Stimulated activated CD8-positive, alpha-beta memory T cell treated with anti-CD3 and anti-CD28 coated beads, Interleukin-7, amount 100 ng/mL, for 48 hours (primary cell): ENCODE measurements around the gene PCDH7.

ENCODE experiments used
- DNase-seq, 2 donors: peaks; one replicate each; pipeline ENCODE4 v3.0.0-alpha.2; 2020; ENCODE audit warnings: low read depth in 1 of 2; ENCODE audit errors: extremely low read depth in 1 of 2

PCDH7 gene, protein sequence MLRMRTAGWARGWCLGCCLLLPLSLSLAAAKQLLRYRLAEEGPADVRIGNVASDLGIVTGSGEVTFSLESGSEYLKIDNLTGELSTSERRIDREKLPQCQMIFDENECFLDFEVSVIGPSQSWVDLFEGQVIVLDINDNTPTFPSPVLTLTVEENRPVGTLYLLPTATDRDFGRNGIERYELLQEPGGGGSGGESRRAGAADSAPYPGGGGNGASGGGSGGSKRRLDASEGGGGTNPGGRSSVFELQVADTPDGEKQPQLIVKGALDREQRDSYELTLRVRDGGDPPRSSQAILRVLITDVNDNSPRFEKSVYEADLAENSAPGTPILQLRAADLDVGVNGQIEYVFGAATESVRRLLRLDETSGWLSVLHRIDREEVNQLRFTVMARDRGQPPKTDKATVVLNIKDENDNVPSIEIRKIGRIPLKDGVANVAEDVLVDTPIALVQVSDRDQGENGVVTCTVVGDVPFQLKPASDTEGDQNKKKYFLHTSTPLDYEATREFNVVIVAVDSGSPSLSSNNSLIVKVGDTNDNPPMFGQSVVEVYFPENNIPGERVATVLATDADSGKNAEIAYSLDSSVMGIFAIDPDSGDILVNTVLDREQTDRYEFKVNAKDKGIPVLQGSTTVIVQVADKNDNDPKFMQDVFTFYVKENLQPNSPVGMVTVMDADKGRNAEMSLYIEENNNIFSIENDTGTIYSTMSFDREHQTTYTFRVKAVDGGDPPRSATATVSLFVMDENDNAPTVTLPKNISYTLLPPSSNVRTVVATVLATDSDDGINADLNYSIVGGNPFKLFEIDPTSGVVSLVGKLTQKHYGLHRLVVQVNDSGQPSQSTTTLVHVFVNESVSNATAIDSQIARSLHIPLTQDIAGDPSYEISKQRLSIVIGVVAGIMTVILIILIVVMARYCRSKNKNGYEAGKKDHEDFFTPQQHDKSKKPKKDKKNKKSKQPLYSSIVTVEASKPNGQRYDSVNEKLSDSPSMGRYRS (N-terminal part only)

DNA sequence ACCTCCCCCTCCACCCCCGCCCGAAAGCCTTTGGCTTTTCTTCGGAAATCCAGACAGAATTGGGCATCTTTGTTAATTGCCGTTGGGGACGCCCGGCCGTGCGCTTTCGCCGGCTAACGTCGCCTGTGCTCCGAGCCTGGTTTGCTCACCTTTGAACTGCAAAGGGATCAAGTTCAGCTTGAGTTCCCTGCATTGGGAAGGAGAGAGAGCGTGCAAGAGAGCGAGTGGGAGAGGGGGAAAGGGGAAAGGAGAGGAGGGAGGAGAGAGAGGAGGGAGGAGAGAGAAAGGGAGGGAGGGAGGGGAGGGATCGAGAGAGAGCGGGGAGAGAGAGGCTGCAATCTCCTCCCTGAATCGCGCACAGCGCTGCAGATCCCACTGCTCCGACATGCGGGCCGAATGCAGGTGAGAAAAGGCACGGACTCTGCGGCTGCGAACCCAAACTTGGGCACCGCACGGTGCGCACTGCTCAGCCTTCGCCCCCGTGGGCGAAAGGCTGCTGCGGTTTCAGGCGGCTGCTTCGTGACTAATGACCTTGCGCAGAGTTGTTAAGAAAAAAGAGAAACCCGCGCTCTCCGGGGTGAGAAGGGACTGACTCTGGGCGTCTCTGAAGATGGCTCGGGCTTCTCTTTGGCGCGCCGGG, at the start of gene PCDH7:
PCDH7 (plus strand) TSS at position 349 of the 640 bp plus-strand sequence. CDS start 1,054 bp downstream, outside the sequence.
- DNase-seq, result no peak

DNA sequence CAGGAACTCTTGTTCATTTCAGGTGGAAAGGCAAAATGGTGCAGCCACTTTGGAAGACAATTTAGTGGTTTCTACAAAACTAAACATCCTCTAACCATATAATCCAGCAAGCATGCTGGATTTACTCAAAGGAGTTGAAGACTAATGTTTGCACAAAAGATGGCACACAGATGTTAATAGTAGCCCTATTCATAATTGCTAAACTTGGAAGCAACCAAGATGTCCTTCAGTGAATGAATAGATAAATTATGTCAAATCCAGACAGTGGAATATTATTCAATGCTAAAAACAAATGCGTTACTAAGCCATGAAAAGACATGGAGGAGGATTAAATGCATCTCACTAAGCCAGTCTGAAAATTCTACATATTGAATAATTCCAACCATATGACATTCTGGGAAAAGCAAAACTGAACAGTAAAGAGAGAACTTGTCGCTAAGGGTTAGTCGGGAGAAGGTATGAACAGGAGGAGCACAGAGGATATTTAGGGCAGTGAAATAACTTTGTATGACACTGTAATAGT, 48.2 kb upstream of the PCDH7 start:
- DNase-seq, result no peak

DNA sequence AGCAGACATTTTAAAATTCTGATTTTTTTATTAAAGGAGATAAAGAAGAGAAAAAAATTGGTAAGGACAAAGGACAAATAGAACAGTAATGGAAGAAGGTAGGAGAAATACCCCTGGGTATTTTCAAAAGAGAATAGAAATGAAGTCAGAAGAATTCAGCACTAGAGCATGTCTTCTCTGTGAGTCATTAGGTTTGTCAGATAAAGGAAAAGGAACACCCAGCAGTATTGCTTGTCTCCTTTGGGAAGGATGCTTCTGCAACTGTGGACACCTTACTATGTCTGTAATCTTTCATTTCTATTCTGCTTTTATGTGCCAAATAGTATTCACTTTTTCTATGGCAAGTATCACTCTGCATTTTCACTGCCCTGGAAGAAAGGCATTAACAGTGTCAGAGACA, 24.0 kb upstream of the PCDH7 start:
- no peak for DNase-seq

DNA sequence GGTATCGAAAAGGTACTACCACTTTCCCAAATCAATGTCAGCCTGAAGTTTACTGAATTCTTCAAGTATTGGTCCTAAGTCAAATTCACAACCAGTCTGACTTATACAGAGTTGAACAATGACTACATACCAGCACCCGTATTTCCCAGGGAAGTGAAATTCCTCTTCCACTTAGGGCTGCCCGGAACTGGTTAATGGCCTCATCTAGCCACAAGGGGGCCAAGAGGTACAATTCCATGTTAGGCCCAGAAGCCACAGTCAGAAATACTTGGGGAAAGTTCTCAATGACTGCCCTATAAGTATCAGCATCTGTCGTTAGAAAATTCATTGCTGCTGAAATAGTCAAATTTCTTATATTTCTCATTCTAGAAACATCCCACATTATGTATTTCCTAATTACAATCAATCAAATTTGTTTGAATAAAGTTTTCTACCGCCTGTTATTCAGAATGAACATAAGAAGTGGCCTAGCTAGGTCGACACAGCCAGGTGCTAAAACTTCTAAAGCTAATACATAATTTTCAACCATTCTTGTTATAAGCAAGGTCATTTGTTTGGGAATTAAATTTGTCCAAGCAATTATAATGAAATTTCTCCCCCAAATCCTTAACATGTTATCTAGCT, 5.6 kb upstream of the PCDH7 start:
- DNase-seq, result no peak

DNA sequence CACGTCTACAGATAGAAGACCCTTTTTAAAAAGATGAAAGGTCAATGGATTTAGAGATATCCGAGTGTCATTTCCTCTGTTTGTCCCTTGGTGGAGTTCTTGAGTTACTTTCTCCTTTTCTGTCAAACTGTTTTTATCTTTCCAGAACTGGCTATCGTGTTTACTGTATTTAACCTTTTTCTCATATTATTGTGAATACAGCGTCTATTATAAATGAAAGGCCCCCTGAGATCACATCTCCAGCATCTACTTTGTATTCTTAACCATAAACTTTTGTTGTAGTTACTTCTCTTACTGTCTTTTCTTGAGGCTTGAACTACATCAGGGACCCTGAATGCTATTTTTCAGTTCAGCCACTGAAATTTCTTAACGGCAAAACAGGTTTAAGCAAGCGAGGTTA, 4.0 kb upstream of the PCDH7 start:
- DNase-seq, result no peak

DNA sequence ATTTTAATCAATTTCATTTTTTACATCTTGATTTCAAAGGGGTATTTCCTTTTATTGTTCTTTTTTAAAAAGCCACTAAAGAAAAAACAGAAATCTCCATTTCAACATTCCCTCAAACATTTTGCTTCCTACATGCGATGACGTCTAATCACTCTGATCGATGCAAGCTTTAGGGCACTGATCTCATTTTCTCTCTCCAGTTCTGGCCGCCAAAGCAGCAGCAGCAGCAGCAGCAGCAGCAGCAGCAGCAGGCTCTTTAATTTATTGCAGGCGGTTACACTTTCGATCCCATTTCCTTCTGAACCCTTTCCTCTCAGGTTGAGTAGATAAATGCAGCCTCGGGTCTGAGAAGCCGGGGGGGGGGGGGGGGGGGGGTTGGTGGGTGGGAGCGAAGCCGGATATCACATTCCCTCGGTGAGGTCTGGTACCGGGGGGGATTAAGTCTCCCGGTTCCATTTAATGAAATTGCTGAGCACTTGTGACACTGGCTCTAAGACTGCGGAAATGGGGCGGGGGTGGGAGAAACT, 3.4 kb upstream of the PCDH7 start:
- no peak for DNase-seq

DNA sequence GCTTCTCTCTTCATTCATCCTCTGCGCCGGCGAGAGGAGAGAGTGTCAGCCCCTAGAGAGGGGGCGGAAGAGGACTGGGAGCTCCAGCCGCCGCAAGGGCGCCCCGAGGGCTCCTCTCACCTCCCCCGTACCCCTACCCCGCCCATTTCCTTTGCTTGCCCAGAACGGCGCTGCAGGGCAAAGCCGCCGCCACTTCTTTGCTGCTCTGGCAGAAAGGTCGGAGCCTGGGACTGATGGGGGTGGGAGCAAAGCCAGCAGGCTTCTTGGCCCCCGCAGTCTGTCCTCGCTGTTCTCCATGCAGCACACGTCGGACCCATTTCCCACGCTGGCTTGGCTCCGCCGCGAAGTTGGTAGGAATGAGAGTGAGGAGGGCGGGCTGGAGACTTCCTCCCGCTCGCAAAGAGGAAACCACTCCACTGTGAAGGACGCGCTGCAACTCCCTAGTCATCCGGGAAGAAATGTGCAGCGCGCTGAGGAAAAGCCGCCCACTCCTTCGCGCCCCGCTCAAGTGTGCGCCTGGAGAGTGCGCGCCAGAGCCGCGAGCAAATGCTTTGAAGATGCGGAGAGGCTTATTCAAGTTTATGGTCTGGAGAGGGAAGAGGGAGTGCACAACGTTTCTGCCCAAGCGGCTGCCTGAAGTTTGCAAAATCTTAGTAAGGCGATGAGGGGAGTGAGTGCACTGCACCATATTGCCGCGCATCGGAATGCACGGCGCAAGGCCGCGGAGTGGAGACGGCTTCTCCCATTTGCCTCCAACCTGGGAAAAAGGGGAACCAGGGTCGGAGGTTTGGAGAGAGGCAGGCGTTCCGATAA, 2.8 kb upstream of the PCDH7 start:
- DNase-seq, result no peak

DNA sequence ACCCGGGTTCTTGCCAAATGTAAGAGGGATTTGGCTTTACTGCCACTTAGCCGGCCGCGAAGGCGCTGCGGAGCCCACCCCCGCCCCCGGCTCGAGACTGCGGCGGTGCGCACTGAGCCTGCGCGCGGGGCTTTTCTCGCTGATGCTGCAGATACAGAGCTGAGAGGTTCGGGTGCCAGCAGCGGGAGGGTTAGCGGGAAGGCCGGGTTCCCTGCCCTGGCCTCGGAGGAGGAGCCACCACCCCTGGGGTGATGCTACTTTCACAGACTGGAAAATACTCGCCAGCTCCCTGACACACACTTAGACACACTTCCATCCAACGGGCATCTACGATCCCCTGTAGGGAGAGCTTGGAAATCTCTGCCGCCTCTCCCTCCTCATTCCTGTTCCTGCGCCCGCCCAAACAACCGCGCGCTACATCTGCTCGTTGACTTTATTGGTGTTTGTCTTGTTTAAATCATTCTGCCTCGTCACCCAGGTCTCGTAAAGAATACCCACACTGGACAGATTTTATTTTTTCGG, 2.1 kb upstream of the PCDH7 start:
- DNase-seq, result no peak

DNA sequence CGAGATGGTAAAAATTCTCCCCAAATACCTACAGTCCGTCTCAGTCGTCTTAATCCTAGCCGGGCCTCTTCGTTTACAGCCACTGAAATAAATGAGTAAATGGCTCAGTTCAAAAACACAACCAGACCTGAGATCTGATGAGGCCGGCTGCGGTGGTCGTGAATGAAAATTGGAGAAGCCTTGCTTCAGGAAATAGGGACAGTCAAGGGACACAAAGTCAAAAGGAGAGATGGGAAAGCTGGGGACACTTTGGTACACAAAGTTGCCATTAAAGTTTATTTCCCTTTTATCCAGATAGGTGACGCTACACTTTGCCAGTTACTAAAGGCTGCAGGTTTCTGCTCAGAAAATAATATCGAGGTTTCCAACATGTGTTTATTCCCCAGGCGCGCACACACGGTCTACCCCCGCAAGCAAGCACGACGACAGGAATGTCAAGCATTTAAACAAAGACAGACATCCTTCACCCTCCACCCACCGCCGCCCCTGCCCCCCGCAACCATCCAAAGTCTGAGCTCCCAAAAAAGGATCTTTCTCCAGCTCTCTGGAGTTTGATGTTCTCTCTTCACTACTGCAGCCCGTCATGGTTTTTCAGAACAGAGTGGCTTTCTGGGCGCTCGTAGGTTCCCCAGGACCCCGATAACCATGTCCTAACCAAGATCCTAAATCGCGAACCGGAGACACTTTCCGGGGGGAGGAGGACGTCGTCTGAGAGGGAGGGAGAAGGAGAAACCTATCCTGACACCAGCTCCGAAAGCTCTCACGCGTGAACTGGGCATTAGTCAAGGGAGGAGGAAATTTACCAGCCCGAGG, 1.3 kb upstream of the PCDH7 start:
- no peak for DNase-seq

DNA sequence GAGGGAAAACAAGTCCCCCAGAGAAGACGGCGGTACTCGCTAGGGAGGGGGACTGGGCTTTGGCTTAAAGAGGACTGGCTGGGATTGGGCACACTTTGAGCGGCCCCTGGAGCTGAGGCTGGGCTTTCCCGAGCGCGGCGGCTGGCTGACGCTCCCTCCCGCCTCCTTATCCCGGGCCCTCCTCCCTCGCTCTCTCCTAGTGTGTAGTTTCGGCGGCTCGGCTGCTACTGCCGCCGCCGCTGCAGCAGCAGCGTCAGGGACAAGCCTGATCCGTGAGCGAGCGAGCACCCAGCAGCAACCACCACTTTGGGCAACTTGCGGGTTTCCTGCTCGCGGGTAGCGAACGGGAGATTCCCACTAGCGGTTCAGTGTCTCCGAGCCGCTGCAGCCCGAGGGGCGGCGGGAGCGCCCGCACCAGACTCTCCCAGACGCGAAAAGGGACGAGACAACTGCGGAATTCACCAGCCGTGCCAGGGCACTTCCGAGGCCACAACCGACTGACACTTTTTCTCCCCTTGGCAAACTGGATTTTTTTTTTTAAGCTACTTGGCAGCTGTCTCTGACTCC, 632 bp upstream of the PCDH7 start:
- DNase-seq, result no peak

DNA sequence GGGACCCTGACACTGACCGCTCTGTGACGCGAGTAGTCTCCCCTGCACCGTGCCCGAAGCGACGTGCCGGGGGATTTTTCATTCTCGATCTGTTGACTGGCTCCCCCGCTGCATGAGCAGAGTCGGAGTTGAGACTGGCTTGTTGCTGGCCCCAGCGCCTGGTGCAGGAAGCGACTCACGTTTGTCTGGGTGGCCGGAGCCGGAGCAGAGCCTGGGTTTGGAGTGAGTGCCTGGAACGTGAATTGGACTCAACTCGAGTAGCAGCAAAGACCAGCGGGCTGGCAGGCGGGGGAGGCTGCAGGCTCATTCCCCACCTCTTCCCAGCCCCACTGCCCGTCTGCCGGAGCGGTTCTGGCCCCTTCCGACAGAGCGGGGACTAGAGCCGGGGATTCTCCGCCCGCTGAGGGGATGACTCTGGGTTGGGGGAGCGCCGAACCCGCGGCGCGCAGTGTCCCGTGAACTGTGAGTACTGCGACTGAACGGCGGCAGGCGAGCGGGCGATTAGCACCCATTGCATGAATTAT, 554 bp downstream of the PCDH7 start:
- no peak for DNase-seq

DNA sequence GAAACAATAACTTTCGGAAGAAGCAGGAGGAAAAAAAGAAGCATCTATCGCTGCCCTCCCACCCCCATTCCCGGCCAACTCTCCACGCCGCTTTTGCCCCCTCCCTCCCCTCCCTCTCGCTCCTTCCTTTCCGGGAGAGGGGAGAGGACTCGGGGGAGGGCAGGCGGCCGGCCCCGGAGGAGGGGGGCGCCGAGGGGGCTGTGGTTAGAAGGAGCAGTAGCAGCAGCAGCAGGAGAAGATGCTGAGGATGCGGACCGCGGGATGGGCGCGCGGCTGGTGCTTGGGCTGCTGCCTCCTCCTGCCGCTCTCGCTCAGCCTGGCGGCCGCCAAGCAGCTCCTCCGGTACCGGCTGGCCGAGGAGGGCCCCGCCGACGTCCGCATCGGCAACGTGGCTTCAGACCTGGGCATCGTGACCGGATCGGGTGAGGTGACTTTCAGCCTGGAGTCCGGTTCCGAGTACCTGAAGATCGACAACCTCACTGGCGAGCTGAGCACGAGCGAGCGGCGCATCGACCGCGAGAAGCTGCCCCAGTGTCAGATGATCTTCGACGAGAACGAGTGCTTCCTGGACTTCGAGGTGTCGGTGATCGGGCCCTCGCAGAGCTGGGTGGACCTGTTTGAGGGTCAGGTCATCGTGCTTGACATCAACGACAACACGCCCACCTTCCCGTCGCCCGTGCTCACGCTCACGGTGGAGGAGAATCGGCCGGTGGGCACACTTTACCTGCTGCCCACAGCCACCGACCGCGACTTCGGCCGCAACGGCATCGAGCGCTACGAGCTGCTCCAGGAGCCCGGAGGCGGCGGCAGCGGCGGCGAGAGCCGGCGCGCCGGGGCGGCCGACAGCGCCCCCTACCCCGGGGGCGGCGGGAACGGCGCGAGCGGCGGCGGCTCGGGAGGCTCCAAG, 1.3 kb downstream of the PCDH7 start:
- no peak for DNase-seq

DNA sequence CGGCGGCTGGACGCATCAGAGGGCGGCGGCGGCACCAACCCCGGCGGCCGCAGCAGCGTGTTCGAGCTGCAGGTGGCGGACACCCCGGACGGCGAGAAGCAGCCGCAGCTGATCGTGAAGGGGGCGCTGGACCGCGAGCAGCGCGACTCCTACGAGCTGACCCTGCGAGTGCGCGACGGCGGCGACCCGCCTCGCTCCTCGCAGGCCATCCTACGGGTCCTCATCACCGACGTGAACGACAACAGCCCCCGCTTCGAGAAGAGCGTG, 1.9 kb downstream of the PCDH7 start:
- DNase-seq, result no peak

DNA sequence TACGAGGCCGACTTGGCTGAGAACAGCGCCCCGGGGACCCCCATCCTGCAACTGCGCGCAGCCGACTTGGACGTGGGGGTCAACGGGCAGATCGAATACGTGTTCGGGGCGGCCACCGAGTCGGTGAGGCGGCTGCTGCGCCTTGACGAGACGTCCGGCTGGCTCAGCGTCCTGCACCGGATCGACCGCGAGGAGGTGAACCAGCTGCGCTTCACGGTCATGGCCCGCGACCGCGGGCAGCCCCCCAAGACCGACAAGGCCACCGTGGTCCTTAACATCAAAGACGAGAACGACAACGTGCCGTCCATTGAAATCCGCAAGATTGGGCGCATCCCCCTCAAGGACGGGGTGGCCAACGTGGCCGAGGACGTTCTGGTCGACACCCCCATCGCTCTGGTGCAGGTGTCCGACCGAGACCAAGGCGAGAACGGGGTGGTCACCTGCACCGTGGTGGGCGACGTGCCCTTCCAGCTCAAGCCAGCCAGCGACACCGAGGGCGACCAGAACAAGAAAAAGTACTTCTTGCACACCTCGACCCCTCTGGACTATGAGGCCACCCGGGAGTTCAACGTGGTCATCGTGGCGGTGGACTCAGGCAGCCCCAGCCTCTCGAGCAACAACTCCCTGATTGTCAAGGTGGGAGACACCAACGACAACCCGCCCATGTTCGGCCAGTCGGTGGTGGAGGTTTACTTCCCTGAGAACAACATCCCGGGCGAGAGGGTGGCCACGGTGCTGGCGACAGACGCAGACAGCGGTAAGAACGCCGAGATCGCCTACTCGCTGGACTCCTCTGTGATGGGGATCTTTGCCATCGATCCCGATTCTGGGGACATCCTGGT, 2.4 kb downstream of the PCDH7 start:
- no peak for DNase-seq

DNA sequence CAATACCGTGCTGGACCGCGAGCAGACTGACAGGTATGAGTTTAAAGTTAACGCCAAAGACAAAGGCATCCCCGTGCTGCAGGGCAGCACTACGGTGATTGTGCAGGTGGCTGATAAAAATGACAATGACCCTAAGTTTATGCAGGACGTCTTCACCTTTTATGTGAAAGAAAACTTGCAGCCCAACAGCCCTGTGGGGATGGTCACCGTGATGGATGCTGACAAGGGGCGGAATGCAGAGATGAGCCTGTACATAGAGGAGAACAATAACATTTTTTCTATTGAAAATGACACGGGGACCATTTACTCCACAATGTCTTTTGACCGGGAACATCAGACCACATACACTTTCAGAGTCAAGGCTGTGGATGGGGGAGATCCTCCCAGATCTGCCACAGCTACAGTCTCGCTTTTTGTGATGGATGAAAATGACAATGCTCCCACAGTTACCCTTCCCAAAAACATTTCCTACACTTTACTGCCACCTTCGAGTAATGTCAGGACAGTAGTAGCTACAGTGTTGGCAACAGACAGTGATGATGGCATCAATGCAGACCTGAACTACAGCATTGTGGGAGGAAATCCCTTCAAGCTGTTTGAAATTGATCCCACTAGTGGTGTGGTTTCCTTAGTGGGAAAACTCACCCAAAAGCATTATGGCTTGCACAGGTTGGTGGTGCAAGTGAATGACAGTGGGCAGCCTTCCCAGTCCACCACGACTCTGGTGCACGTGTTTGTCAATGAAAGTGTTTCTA, 3.2 kb downstream of the PCDH7 start:
- DNase-seq, result no peak

DNA sequence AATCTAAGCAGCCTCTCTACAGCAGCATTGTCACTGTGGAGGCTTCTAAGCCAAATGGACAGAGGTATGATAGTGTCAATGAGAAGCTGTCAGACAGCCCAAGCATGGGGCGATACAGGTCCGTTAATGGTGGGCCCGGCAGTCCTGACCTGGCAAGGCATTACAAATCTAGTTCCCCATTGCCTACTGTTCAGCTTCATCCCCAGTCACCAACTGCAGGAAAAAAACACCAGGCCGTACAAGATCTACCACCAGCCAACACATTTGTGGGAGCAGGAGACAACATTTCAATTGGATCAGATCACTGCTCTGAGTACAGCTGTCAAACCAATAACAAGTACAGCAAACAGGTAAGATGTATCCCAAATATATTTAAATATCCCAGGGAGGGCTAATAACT, 4.1 kb downstream of the PCDH7 start:
- DNase-seq, result no peak
